SK-N-SH (cell line): Measurements from ENCODE around the gene FTO. TPM values are rescaled to one million over a fixed set of nuclear protein-coding genes. Genes with fewer than 3 reads are reported as not detected.

Experiments used
- CTCF ChIA-PET: fragments of 300-600, 350-600 bp; formaldehyde crosslinking; extraction: SDS; loops from one replicate; lab custom pipeline; 2021; lab: Yijun Ruan, JAX
- POLR2A ChIA-PET: fragments of 350-600 bp; sonication (Branson Sonifier 250); formaldehyde crosslinking; extraction: SDS; loops from one replicate; lab custom pipeline; 2020; ENCODE audit warnings: antibody characterized with exemption, inconsistent platforms; lab: Yijun Ruan, JAX
- DNase-seq: peaks from one replicate; pipeline ENCODE4 v3.0.0; 2012
- H2AFZ ChIP-seq: fragments of 200-600 bp; sonication (generic); 2 replicates; pipeline ENCODE4 v1.8.1; 2016; ENCODE audit warnings: antibody characterized with exemption, mild to moderate bottlenecking, low read depth
- H3F3A ChIP-seq: fragments of 200-600 bp; sonication (generic); replicated peaks from 2 replicates; pipeline ENCODE3; 2016; ENCODE audit warnings: antibody characterized with exemption, mild to moderate bottlenecking; ENCODE audit not compliant: insufficient read depth
- H3K27ac ChIP-seq, 2 experiments: fragments of 200-500 bp in 1 of 2; fragments of 200-600 bp in 1 of 2; sonication (Bioruptor generic) in 1 of 2; sonication (generic), shearing (Covaris generic) in 1 of 2; 2 replicates each; pipeline versions ENCODE4 v1.5.1 to v1.6.1; 2014 to 2016; ENCODE audit warnings: low read depth in 2 of 2, inconsistent platforms in 1 of 2, low read length in 1 of 2, mild to moderate bottlenecking in 1 of 2, mixed read lengths in 1 of 2
- H3K27me3 ChIP-seq: fragments of 200-600 bp; sonication (generic), shearing (Covaris generic); 2 replicates; pipeline ENCODE4 v1.6.1; 2016; ENCODE audit warnings: mixed run types; ENCODE audit not compliant: insufficient read depth
- H3K36me3 ChIP-seq, 2 experiments: fragments of 200-500 bp in 1 of 2; fragments of 200-600 bp in 1 of 2; sonication (Bioruptor generic) in 1 of 2; sonication (generic) in 1 of 2; replicated peaks in 1 of 2; 2 replicates each; pipeline versions ENCODE3 to v1.5.1; 2014 to 2016; ENCODE audit warnings: low read length in 1 of 2, mild to moderate bottlenecking in 1 of 2; ENCODE audit not compliant: insufficient read depth in 2 of 2, control insufficient read depth in 1 of 2
- H3K4me1 ChIP-seq, 2 experiments: fragments of 200-500 bp in 1 of 2; fragments of 200-600 bp in 1 of 2; sonication (Bioruptor generic) in 1 of 2; sonication (generic), shearing (Covaris generic) in 1 of 2; 2 replicates each; pipeline versions ENCODE4 v1.5.1 to v1.6.1; 2014 to 2016; ENCODE audit warnings: low read depth in 1 of 2, low read length in 1 of 2, mixed run types in 1 of 2; ENCODE audit not compliant: insufficient read depth in 2 of 2, control insufficient read depth in 1 of 2
- H3K4me2 ChIP-seq: fragments of 200-600 bp; sonication (generic), shearing (Covaris generic); 2 replicates; pipeline ENCODE4 v1.6.1; 2017; ENCODE audit warnings: mixed run types
- H3K4me3 ChIP-seq, 2 experiments: fragments of 200-500 bp in 1 of 2; fragments of 200-600 bp in 1 of 2; sonication (Bioruptor generic) in 1 of 2; sonication (generic), shearing (Covaris generic) in 1 of 2; 2 replicates each; pipeline versions ENCODE4 v1.5.1 to v1.8.1; 2014 to 2016; ENCODE audit warnings: low read depth in 2 of 2, inconsistent platforms in 1 of 2, low read length in 1 of 2, mild to moderate bottlenecking in 1 of 2, mixed read lengths in 1 of 2, moderate library complexity in 1 of 2
- H3K79me2 ChIP-seq: fragments of 200-600 bp; sonication (generic); 2 replicates; pipeline ENCODE4 v1.8.1; 2017; ENCODE audit warnings: mild to moderate bottlenecking; ENCODE audit not compliant: insufficient read depth
- H3K9ac ChIP-seq: fragments of 200-600 bp; sonication (generic); 2 replicates; pipeline ENCODE4 v1.6.1; 2017; ENCODE audit warnings: mixed run types
- H3K9me2 ChIP-seq: fragments of 200-600 bp; sonication (generic); 2 replicates; pipeline ENCODE4 v1.6.1; 2017; ENCODE audit warnings: mixed run types
- H3K9me3 ChIP-seq: fragments of 200-600 bp; sonication (generic); 2 replicates; pipeline ENCODE4 v1.6.1; 2017; ENCODE audit warnings: mixed run types, mild to moderate bottlenecking, moderate library complexity
- H4K20me1 ChIP-seq: fragments of 200-600 bp; sonication (generic); 2 replicates; pipeline ENCODE4 v1.6.1; 2017; ENCODE audit warnings: mild to moderate bottlenecking, mixed run types; ENCODE audit not compliant: insufficient read depth
- ELF1 ChIP-seq: IDR thresholded peaks from 2 replicates; pipeline ENCODE4 v1.4.0; 2012
- EZH2phosphoT487 ChIP-seq: fragments of 200-600 bp; sonication (generic); IDR thresholded peaks from 2 replicates; pipeline ENCODE4 v1.6.1; 2017; ENCODE audit warnings: low read depth, mixed run types, mild to moderate bottlenecking, antibody characterized with exemption, moderate library complexity, borderline replicate concordance
- FOSL2 ChIP-seq: IDR thresholded peaks from 2 replicates; pipeline ENCODE4 v1.4.0; 2012; ENCODE audit warnings: low read depth, mild to moderate bottlenecking, moderate library complexity, borderline replicate concordance
- FOXM1 ChIP-seq: IDR thresholded peaks from 2 replicates; pipeline ENCODE4 v1.4.0; 2012; ENCODE audit warnings: low read depth, mild to moderate bottlenecking
- GATA2 ChIP-seq: sonication (generic); formaldehyde crosslinking; IDR thresholded peaks from 2 replicates; pipeline ENCODE4 v1.5.0; 2020; ENCODE audit warnings: mild to moderate bottlenecking, missing genetic modification reagents
- MXI1 ChIP-seq: IDR thresholded peaks from 2 replicates; pipeline ENCODE4 v1.6.1; 2012; ENCODE audit warnings: mild to moderate bottlenecking, low read depth, low read length, improper control_type of control experiment
- NFIC ChIP-seq: IDR thresholded peaks from 2 replicates; pipeline ENCODE4 v1.4.0; 2012; ENCODE audit warnings: borderline replicate concordance
- PBX3 ChIP-seq: IDR thresholded peaks from 2 replicates; pipeline ENCODE4; 2012
- POLR2AphosphoS5 ChIP-seq: IDR thresholded peaks from 2 replicates; pipeline ENCODE4 v1.6.1; 2012; ENCODE audit warnings: low read depth, low read length
- RFX5 ChIP-seq: IDR thresholded peaks from 2 replicates; pipeline ENCODE4 v1.6.1; 2012; ENCODE audit warnings: mild to moderate bottlenecking, improper control_type of control experiment, low read length
- SMC3 ChIP-seq: IDR thresholded peaks from 2 replicates; pipeline ENCODE4 v1.6.1; 2012; ENCODE audit warnings: low read depth, low read length, improper control_type of control experiment
- TAF1 ChIP-seq: IDR thresholded peaks from 2 replicates; pipeline ENCODE4 v1.6.1; 2012; ENCODE audit warnings: low read depth, mild to moderate bottlenecking, low read length, moderate library complexity, borderline replicate concordance
- TCF12 ChIP-seq: IDR thresholded peaks from 2 replicates; pipeline ENCODE4 v1.4.0; 2012
- ZBTB33 ChIP-seq: IDR thresholded peaks from 2 replicates; pipeline ENCODE4 v1.4.0; 2012; ENCODE audit warnings: low read depth, borderline replicate concordance
- WGBS: methylation state at CpG from one replicate; pipeline ENCODE4 v1.1.6; 2017; ENCODE audit warnings: low lambda C conversion rate; 5-methylcytosine and 5-hydroxymethylcytosine counted together
- polyA plus RNA-seq, 3 experiments: library from polyadenylated mRNA; depleted of rRNA; stranded (reverse); fragments of >200 nt; gene quantifications; 2 replicates each; pipeline ENCODE4 v1.2.3, GENCODE V29; 2012

Gene FTO
- polyA plus RNA-seq, 1 of the 3 experiments (the other 2 are of a cell fraction): 41.2 TPM

GRCh38 chr16:53782148-53782547 lies 78.2 kb downstream of the FTO start:
- Histone ChIP-seq H3K79me2 (peaks cover 58% of the 10 kb centered on the region), H3K4me2 (no peak overlapping the region), H3K9me3 (no peaks in the 10 kb centered on the region), H3K36me3 (no peaks in the 10 kb centered on the region), H3K9ac (no peak overlapping the region), H2AFZ (no peak overlapping the region), H3K4me1 (peaks cover 0 to 29% of the 10 kb centered on the region in 2 experiments; a peak in 3 of 4 replicates), H4K20me1 (no peaks in the 10 kb centered on the region), H3F3A (peaks cover 10% of the 10 kb centered on the region), H3K4me3 (no peak overlapping the region), H3K27me3 (no peaks in the 10 kb centered on the region), H3K27ac (no peak overlapping the region), H3K9me2 (no peaks in the 10 kb centered on the region)
- ChIA-PET POLR2A (no interaction called here), CTCF (interaction anchor here (1.9 kb wide), 1 partner anchor 9 kb away, joined by 9 read pairs; no protein-coding TSS in a partner anchor)
- TF ChIP-seq ELF1: no peak
- no peak for TF ChIP-seq SMC3
- no peak for TF ChIP-seq GATA2 (CRISPR knock-in tag)
- no peak for TF ChIP-seq NFIC
- TF ChIP-seq TAF1: no peak
- no peak for TF ChIP-seq POLR2AphosphoS5
- TF ChIP-seq ZBTB33: no peak
- TF ChIP-seq FOSL2: no peak
- no peak for TF ChIP-seq RFX5
- no peak for TF ChIP-seq FOXM1
- TF ChIP-seq EZH2phosphoT487: no peak
- DNase-seq: no peak
- WGBS: 98% methylated on average over 3 of the region's 3 CpGs

GRCh38 chr16:53784291-53784690 lies 80.3 kb downstream of the FTO start:
- DNase-seq: no peak

More at GRCh38 chr16:53784291-53784690, 80.3 kb downstream of the FTO start:
- 63% methylated on average over 1 of the region's 1 CpG for WGBS
- peaks cover 0 to 24% of the 10 kb centered on the region in 2 experiments; a peak in 3 of 4 replicates for H3K4me1 ChIP-seq
- H3K79me2 ChIP-seq: peaks cover 40% of the 10 kb centered on the region
- H3K4me2 ChIP-seq: peak overlapping the region; percentile 31; the same call in 1 of the 2 replicates
- no peak overlapping the region for H2AFZ ChIP-seq
- no peak overlapping the region for H3K27ac ChIP-seq
- H3K36me3 ChIP-seq: no peaks in the 10 kb centered on the region
- no peaks in the 10 kb centered on the region for H3K9me2 ChIP-seq
- H3K27me3 ChIP-seq: no peaks in the 10 kb centered on the region
- H3K9ac ChIP-seq: no peak overlapping the region
- H3K4me3 ChIP-seq: no peak overlapping the region
- no peaks in the 10 kb centered on the region for H4K20me1 ChIP-seq
- ChIA-PET CTCF (interaction anchor here (2.2 to 3.7 kb wide), 2 partner anchors 11 to 41 kb away, joined by 5 to 19 read pairs; no protein-coding TSS in a partner anchor), POLR2A (no interaction called here)
- H3F3A ChIP-seq: peaks cover 10% of the 10 kb centered on the region
- no peaks in the 10 kb centered on the region for H3K9me3 ChIP-seq
- TF ChIP-seq FOXM1 (no peak), MXI1 (no peak), TCF12 (peak; percentile 26; the same call in 1 of the 2 replicates), ELF1 (no peak), PBX3 (peak; percentile 31; the same call in 1 of the 2 replicates)
